H1 (cell line): ENCODE results near the gene GCHFR. TPM values are rescaled to one million over a fixed set of nuclear protein-coding genes. Genes with fewer than 3 reads are reported as not detected.

ENCODE experiments used
- CTCF ChIA-PET: fragments of 300-600 bp; sonication (Branson Sonifier 250); formaldehyde crosslinking; loops from one replicate; lab custom pipeline; 2021; ENCODE audit not compliant: partially characterized antibody; lab: Charles Lee
- POLR2A ChIA-PET: fragments of 300-600 bp; sonication (Branson Sonifier 250); formaldehyde crosslinking; loops from one replicate; lab custom pipeline; 2021; ENCODE audit warnings: inconsistent platforms; ENCODE audit not compliant: partially characterized antibody; lab: Charles Lee
- DNase-seq, 2 experiments: peaks; one replicate each; pipeline versions ENCODE4 v3.0.0 to v3.0.0-alpha.2; 2010 to 2022; ENCODE audit warnings: low spot score in 2 of 2, low read depth in 1 of 2, mixed read lengths in 1 of 2
- FAIRE-seq: peaks from 2 replicates; lab custom pipeline; 2011; peaks lifted over from hg19 to GRCh38; lab: Jason Lieb, UNC
- H2AFZ ChIP-seq: 2 replicates; pipeline ENCODE4 v1.8.1; 2012; ENCODE audit warnings: low read length, inconsistent platforms
- H2AK5ac ChIP-seq: 2 replicates; pipeline ENCODE4 v1.6.1; 2013; ENCODE audit warnings: low read depth, low read length
- H2BK120ac ChIP-seq: replicated peaks from 2 replicates; pipeline ENCODE3; 2013; ENCODE audit warnings: low read depth, low read length, inconsistent platforms
- H2BK12ac ChIP-seq: 2 replicates; pipeline ENCODE4 v1.6.1; 2013; ENCODE audit warnings: low read depth, low read length
- H2BK15ac ChIP-seq: 2 replicates; pipeline ENCODE4 v1.6.1; 2013; ENCODE audit warnings: low read length
- H2BK20ac ChIP-seq: 2 replicates; pipeline ENCODE4 v1.6.1; 2013; ENCODE audit warnings: low read length
- H2BK5ac ChIP-seq: 2 replicates; pipeline ENCODE4 v1.6.1; 2013; ENCODE audit warnings: low read depth, low read length
- H3K14ac ChIP-seq: 2 replicates; pipeline ENCODE4 v1.6.1; 2013; ENCODE audit warnings: inconsistent platforms; ENCODE audit not compliant: insufficient read length
- H3K18ac ChIP-seq: 2 replicates; pipeline ENCODE4 v1.6.1; 2013; ENCODE audit warnings: low read length; ENCODE audit errors: extremely low read depth
- H3K23ac ChIP-seq: 2 replicates; pipeline ENCODE4 v1.6.1; 2013; ENCODE audit warnings: inconsistent platforms; ENCODE audit not compliant: insufficient read length
- H3K23me2 ChIP-seq: 2 replicates; pipeline ENCODE4 v1.6.1; 2013; ENCODE audit warnings: low read depth, low read length
- H3K27ac ChIP-seq: 2 replicates; pipeline ENCODE4 v1.6.1; 2011; ENCODE audit warnings: low read depth, low read length, inconsistent platforms
- H3K27me3 ChIP-seq, 4 experiments: replicated peaks in 1 of 4; 1 replicate in 1 of 4; 2 replicates in 3 of 4; pipeline versions ENCODE4 v1.6.1 to v1.8.1; 2011 to 2013; ENCODE audit warnings: low read length in 3 of 4, mild to moderate bottlenecking in 3 of 4, inconsistent platforms in 2 of 4, mixed read lengths in 2 of 4, moderate library complexity in 1 of 4; ENCODE audit not compliant: control insufficient read depth in 3 of 4, insufficient read depth in 3 of 4; ENCODE audit errors: extremely low read depth in 1 of 4
- H3K36me3 ChIP-seq, 4 experiments: 2 replicates each; pipeline versions ENCODE4 v1.6.1 to v1.8.1; 2011 to 2013; ENCODE audit warnings: mild to moderate bottlenecking in 4 of 4, low read length in 3 of 4, moderate library complexity in 2 of 4, control low read depth in 1 of 4, inconsistent platforms in 1 of 4; ENCODE audit not compliant: insufficient read depth in 4 of 4, control insufficient read depth in 2 of 4
- H3K4ac ChIP-seq: replicated peaks from 2 replicates; pipeline ENCODE3; 2013; ENCODE audit warnings: low read length, low read depth, mixed read lengths, inconsistent platforms; ENCODE audit not compliant: insufficient read length
- H3K4me1 ChIP-seq, 4 experiments: replicated peaks in 1 of 4; 1 replicate in 1 of 4; 2 replicates in 3 of 4; pipeline versions ENCODE4 v1.6.1 to v1.8.1; 2011 to 2013; ENCODE audit warnings: low read length in 3 of 4, inconsistent platforms in 2 of 4, mixed read lengths in 1 of 4; ENCODE audit not compliant: insufficient read depth in 4 of 4, control insufficient read depth in 3 of 4
- H3K4me2 ChIP-seq, 2 experiments: 2 replicates each; pipeline versions ENCODE4 v1.6.1 to v1.8.1; 2011 to 2013; ENCODE audit warnings: low read depth in 2 of 2, low read length in 2 of 2, control low read depth in 1 of 2, inconsistent platforms in 1 of 2, mild to moderate bottlenecking in 1 of 2; ENCODE audit not compliant: insufficient read depth in 1 of 2
- H3K4me3 ChIP-seq, 4 experiments: fragments of 200-600, 300-600 bp in 1 of 4; sonication (generic), shearing (Covaris generic), sonication (Bioruptor Twin) in 1 of 4; 2 replicates each; pipeline versions ENCODE4 v1.5.1 to v1.8.1; 2011 to 2016; ENCODE audit warnings: low read length in 4 of 4, low read depth in 3 of 4, control low read depth in 2 of 4, inconsistent platforms in 2 of 4, mild to moderate bottlenecking in 2 of 4, mixed read lengths in 1 of 4, moderate library complexity in 1 of 4; ENCODE audit not compliant: insufficient read depth in 2 of 4; ENCODE audit errors: extremely low read depth in 1 of 4
- H3K56ac ChIP-seq: replicated peaks from 2 replicates; pipeline ENCODE3; 2013; ENCODE audit warnings: low read depth, mild to moderate bottlenecking, mixed read lengths, low read length, inconsistent platforms; ENCODE audit not compliant: insufficient read length
- H3K79me1 ChIP-seq: 2 replicates; pipeline ENCODE4 v1.6.1; 2013; ENCODE audit warnings: low read depth, low read length, control low read depth
- H3K79me2 ChIP-seq, 2 experiments: 2 replicates each; pipeline versions ENCODE4 v1.6.1 to v1.8.1; 2012 to 2013; ENCODE audit warnings: low read length in 2 of 2, mild to moderate bottlenecking in 2 of 2, inconsistent platforms in 1 of 2; ENCODE audit not compliant: insufficient read depth in 2 of 2, control insufficient read depth in 1 of 2
- H3K9ac ChIP-seq, 4 experiments: replicated peaks in 1 of 4; 1 replicate in 1 of 4; 2 replicates in 3 of 4; pipeline versions ENCODE4 v1.6.1 to v1.8.1; 2011 to 2013; ENCODE audit warnings: low read depth in 3 of 4, low read length in 3 of 4, control low read depth in 2 of 4, mild to moderate bottlenecking in 2 of 4, moderate library complexity in 2 of 4, inconsistent platforms in 1 of 4; ENCODE audit errors: extremely low read depth in 1 of 4
- H3K9me3 ChIP-seq, 2 experiments: 2 replicates each; pipeline versions ENCODE4 v1.6.1 to v1.8.1; 2012 to 2013; ENCODE audit warnings: mild to moderate bottlenecking in 2 of 2, moderate library complexity in 2 of 2, control low read depth in 1 of 2, inconsistent platforms in 1 of 2, low read depth in 1 of 2, low read length in 1 of 2, mixed read lengths in 1 of 2; ENCODE audit not compliant: insufficient read depth in 2 of 2
- H4K20me1 ChIP-seq, 2 experiments: replicated peaks in 1 of 2; 2 replicates each; pipeline versions ENCODE3 to v1.8.1; 2011 to 2013; ENCODE audit warnings: inconsistent platforms in 2 of 2, low read length in 2 of 2, mild to moderate bottlenecking in 1 of 2; ENCODE audit not compliant: insufficient read depth in 2 of 2, control insufficient read depth in 1 of 2
- H4K5ac ChIP-seq: 2 replicates; pipeline ENCODE4 v1.6.1; 2013; ENCODE audit warnings: low read length, low read depth, mixed read lengths, inconsistent platforms; ENCODE audit not compliant: insufficient read length
- H4K8ac ChIP-seq: 2 replicates; pipeline ENCODE4 v1.8.0; 2013; ENCODE audit warnings: mild to moderate bottlenecking, moderate library complexity, low read length, inconsistent platforms; ENCODE audit not compliant: insufficient read depth; ENCODE audit errors: extremely low read depth
- H4K91ac ChIP-seq: replicated peaks from 2 replicates; pipeline ENCODE3; 2013; ENCODE audit warnings: low read length, mixed read lengths, inconsistent platforms; ENCODE audit not compliant: insufficient read length
- BACH1 ChIP-seq: IDR thresholded peaks from 2 replicates; pipeline ENCODE4 v1.6.1; 2012; ENCODE audit warnings: low read length, improper control_type of control experiment
- PHF8 ChIP-seq: fragments of 200-600 bp; sonication (generic); conservative IDR thresholded peaks from 2 replicates; pipeline ENCODE4 v1.7.1; 2012; ENCODE audit warnings: low read depth, mild to moderate bottlenecking, inconsistent platforms, low read length, moderate library complexity
- SIN3A ChIP-seq, 2 experiments: IDR thresholded peaks in 1 of 2; conservative IDR thresholded peaks in 1 of 2; 2 replicates each; pipeline ENCODE4 v1.6.1; 2011 to 2012; ENCODE audit warnings: low read length in 2 of 2, improper control_type of control experiment in 1 of 2, low read depth in 1 of 2, mild to moderate bottlenecking in 1 of 2
- WGBS, 2 experiments: shearing (Covaris generic) in 1 of 2; methylation state at CpG; one replicate each; pipeline versions ENCODE4 v1.1.6 to v1.1.7; 2013 to 2015; ENCODE audit warnings: low lambda C conversion rate in 2 of 2, mixed read lengths in 2 of 2, inconsistent platforms in 1 of 2, low coverage in 1 of 2, missing lambda C conversion rate in 1 of 2; ENCODE audit not compliant: insufficient replicate concordance in 2 of 2, insufficient coverage in 1 of 2, insufficient read length in 1 of 2; ENCODE audit errors: extremely low coverage in 1 of 2, missing lambda C conversion rate in 1 of 2; 5-methylcytosine and 5-hydroxymethylcytosine counted together
- polyA plus RNA-seq, 7 experiments: library from polyadenylated mRNA; depleted of rRNA in 3 of 7; stranded (reverse) in 5 of 7; unstranded in 2 of 7; fragments of >200 nt in 5 of 7; fragments of 200-250 nt in 2 of 7; gene quantifications; 1 replicate in 5 of 7; 2 replicates in 1 of 7; 4 replicates in 1 of 7; pipeline versions ENCODE4 v1.2.1 to v1.2.3, GENCODE V29; 2011 to 2013; ENCODE audit warnings: missing spikeins in 2 of 7, mixed read lengths in 2 of 7
- total RNA-seq: library from RNA; stranded (reverse); fragmentation: NEBNext Ultra II Directional; extraction: Animal tissue kit (Norgen Biotek cat#: 25700); gene quantifications from 2 replicates; pipeline ENCODE4 v1.2.1, GENCODE V29; 2021
- TF ChIP-seq, protein P1 (sequence below): IDR thresholded peaks from 2 replicates; pipeline ENCODE4 v1.6.1; 2011; ENCODE audit warnings: low read depth, mild to moderate bottlenecking, low read length; ENCODE audit not compliant: insufficient read depth

The GCHFR gene
- total and polyA plus RNA-seq, 2 of the 8 experiments (the other 6 are each of a cell fraction or from before 2014, with no cell fraction given): 25.9 to 81.5 TPM

DNA sequence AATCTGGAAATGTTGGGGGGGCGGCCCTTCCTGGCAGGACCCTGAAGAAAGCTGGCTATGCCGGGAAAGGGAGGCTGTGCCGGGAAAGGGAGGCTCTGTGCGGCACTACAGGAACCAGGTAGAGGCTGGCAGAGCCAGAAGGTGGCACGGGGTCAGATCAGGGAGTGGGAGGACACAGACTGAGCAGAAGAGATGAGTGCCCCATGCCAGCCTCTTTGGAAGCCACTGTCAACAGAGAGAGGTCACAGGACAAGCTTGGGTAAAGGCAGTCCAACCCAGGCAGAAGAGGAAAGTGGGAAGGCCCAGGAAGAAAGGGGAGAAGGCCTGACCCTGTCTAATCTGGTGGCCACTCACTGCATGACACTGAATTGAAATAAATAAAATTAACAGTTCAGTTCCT is 7.4 kb downstream of the GCHFR start:
- Histone ChIP-seq H3K9me3 (no peaks in the 10 kb centered on the region), H2BK20ac (no peak overlapping the region), H3K4ac (no peak overlapping the region), H3K4me2 (no peak overlapping the region), H3K79me1 (no peaks in the 10 kb centered on the region; the same call in 1 of the 2 replicates), H2AK5ac (no peak overlapping the region), H2AFZ (no peak overlapping the region), H2BK120ac (no peak overlapping the region), H4K91ac (no peak overlapping the region), H3K27ac (no peak overlapping the region), H3K79me2 (no peaks in the 10 kb centered on the region), H4K20me1 (peaks cover 0 to 3% of the 10 kb centered on the region in 2 experiments), H2BK12ac (no peak overlapping the region), H4K8ac (no peak overlapping the region), H3K36me3 (peaks cover 0 to 14% (median 3%) of the 10 kb centered on the region in 4 experiments; a peak in 2 of 8 replicates), H3K4me3 (no peak overlapping the region), H3K56ac (no peak overlapping the region), H4K5ac (no peak overlapping the region), H3K4me1 (peaks cover 0 to 12% (median 8%) of the 10 kb centered on the region in 4 experiments; a peak in 6 of 7 replicates), H2BK5ac (no peak overlapping the region), H3K23me2 (no peaks in the 10 kb centered on the region), H3K14ac (no peak overlapping the region), H3K23ac (no peak overlapping the region), H3K18ac (no peak overlapping the region), H3K27me3 (no peaks in the 10 kb centered on the region), H3K9ac (no peak overlapping the region), H2BK15ac (no peak overlapping the region)
- WGBS, 2 experiments: 82% methylated on average over 5 of the region's 5 CpGs; no CpG with 5 or more reads in 1 of the 2 experiments
- ChIA-PET CTCF (interaction anchor here (0.6 to 15.3 kb wide), 6 partner anchors 12 to 251 kb away, joined by 3 to 184 read pairs (median 5); partner anchors contain the start of gene VPS18), POLR2A (interaction anchor here (1.5 to 3.0 kb wide), 4 partner anchors 8 to 321 kb away, joined by 3 to 11 read pairs (median 8); partner anchors contain the start of gene GCHFR)
- FAIRE-seq (no peak), DNase-seq (no peak)
- TF ChIP-seq BACH1 (no peak), SIN3A (conservative IDR thresholded peaks at IDR 0.05 in 1 of 2, IDR thresholded peaks at IDR 0.05 in 1 of 2; ENCODE audit: low read depth in 1 of 2, low read length in 2 of 2) (no peak), PHF8 (no peak)
- TF ChIP-seq, protein P1, sequence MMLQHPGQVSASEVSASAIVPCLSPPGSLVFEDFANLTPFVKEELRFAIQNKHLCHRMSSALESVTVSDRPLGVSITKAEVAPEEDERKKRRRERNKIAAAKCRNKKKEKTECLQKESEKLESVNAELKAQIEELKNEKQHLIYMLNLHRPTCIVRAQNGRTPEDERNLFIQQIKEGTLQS: no peak
